ENCODE measurements around the gene DDX41. TPM values are rescaled to one million over a fixed set of nuclear protein-coding genes. Genes with fewer than 3 reads are reported as not detected.

Gene DDX41
- total RNA-seq, 1 donor from 2014 or later: 125 TPM

DNA sequence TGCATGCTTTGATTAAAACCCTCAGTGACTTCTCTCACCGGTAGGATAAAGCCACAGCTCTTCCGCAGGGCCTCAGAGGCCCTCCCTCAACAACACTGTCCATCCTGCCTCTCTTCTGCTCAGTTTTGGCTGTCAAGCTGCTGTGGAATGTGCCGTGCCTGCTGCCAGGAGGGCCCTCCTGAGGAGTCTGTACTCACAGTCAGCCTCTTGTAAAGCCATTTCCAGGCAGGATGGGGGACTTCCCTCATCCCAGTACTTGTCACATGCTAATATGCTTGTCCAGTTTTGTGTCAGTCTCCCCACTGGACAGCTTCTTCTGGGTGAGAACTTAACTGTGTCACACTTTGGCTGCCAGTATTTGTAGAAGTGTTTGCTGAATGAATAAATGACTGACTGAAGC, 13.9 kb upstream of the DDX41 start:
- intact Hi-C loops (cut with DNase I): no loop called here
- no peak for DNase-seq (ENCODE audit: extremely low spot score in 2 of 2)
- TF ChIP-seq, protein P1, sequence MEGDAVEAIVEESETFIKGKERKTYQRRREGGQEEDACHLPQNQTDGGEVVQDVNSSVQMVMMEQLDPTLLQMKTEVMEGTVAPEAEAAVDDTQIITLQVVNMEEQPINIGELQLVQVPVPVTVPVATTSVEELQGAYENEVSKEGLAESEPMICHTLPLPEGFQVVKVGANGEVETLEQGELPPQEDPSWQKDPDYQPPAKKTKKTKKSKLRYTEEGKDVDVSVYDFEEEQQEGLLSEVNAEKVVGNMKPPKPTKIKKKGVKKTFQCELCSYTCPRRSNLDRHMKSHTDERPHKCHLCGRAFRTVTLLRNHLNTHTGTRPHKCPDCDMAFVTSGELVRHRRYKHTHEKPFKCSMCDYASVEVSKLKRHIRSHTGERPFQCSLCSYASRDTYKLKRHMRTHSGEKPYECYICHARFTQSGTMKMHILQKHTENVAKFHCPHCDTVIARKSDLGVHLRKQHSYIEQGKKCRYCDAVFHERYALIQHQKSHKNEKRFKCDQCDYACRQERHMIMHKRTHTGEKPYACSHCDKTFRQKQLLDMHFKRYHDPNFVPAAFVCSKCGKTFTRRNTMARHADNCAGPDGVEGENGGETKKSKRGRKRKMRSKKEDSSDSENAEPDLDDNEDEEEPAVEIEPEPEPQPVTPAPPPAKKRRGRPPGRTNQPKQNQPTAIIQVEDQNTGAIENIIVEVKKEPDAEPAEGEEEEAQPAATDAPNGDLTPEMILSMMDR (IDR thresholded peaks at IDR 0.05): no peak
- no peak for TF ChIP-seq POLR2AphosphoS5 (IDR thresholded peaks at IDR 0.05; ENCODE audit: insufficient read depth in 1 of 2, low read depth in 1 of 2)
- no peak for TF ChIP-seq POLR2A (IDR thresholded peaks at IDR 0.05)
- H3K4me3 ChIP-seq: no peak overlapping the region
- H3K27me3 ChIP-seq: no peaks in the 10 kb centered on the region
- peaks cover 9% of the 10 kb centered on the region for H3K4me1 ChIP-seq
- H3K36me3 ChIP-seq: peaks cover 0 to 73% of the 10 kb centered on the region in 2 donors
- H3K9me3 ChIP-seq: no peaks in the 10 kb centered on the region
- H3K27ac ChIP-seq: no peak overlapping the region

DNA sequence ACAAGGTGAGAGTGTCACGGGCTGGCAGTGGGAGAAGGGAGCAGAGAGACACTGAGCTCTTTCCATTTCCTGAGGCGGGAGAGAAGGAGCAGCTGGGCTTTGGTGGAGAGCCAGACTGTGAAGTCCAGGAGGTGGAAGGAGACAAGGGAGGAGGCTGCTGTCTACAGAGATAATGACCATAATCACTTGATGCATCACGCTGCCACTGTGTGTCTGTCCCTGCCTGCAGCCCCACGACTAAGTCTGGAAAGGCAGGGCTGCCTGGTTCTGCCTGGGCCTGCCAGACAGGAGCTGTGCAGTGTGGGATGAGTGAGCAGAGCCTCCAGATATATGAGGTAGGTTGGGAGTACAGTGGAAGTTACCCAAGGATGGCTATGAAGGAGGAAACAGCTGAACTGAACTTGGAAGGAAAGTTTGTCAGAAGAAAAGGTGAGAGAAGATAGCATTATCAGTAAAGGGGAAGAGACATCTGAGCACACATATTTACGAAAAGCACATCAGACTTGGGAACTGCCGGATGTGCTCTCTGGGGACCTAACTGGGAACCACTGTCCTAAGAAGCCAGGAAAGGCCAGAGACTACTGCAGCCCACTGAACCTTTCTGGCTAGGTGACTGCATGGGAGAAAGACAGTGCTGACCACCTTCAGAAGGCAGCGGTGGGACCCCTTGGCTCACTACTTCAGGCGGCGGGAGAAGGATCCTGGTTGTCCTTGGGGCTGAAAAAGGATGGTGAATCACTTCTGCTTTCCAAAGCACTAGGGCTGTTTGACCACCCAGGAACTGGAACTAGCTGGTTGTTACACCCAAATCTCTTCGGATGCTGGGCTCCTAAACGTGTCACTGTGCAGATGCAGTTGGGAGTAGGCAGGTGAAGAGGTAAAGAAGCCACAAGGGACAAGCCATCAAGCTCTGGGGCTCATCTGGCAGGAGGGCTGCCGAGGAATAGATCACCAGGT, 12.8 kb upstream of the DDX41 start:
- no peaks in the 10 kb centered on the region for H3K27me3 ChIP-seq
- no peaks in the 10 kb centered on the region for H3K9me3 ChIP-seq
- intact Hi-C loops (cut with DNase I): no loop called here
- H3K36me3 ChIP-seq: peaks cover 0 to 74% of the 10 kb centered on the region in 2 donors
- TF ChIP-seq POLR2A (IDR thresholded peaks at IDR 0.05) (no peak), POLR2AphosphoS5 (IDR thresholded peaks at IDR 0.05; ENCODE audit: insufficient read depth in 1 of 2, low read depth in 1 of 2) (no peak)
- TF ChIP-seq, protein P1 (IDR thresholded peaks at IDR 0.05): no peak
- H3K4me3 ChIP-seq: no peak overlapping the region
- no peak for DNase-seq (ENCODE audit: extremely low spot score in 2 of 2)
- no peak overlapping the region for H3K27ac ChIP-seq
- peaks cover 9% of the 10 kb centered on the region for H3K4me1 ChIP-seq

DNA sequence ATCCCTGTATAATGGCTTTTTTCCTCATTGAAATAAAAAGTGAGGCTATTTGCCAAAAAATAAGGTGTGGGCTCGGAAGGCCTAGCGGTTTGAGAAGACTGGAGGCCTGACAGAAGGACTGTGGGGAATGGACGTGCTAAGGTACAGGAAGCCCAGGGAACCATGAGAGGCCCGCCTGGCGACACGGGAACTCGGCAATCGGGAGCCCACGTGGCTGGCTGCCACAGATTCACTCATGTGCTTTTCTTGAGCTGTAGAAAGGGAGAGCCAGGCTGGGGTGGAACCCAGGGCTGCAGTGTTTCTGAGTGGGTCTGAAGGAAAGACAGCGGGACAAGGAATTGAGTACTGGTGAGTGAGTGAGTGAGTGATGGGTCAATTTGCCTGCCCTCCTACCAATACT, 11.9 kb upstream of the DDX41 start:
- intact Hi-C loops (cut with DNase I): no loop called here
- H3K9me3 ChIP-seq: no peaks in the 10 kb centered on the region
- H3K36me3 ChIP-seq: peaks cover 0 to 73% of the 10 kb centered on the region in 2 donors
- TF ChIP-seq POLR2A (IDR thresholded peaks at IDR 0.05) (no peak), POLR2AphosphoS5 (IDR thresholded peaks at IDR 0.05; ENCODE audit: insufficient read depth in 1 of 2, low read depth in 1 of 2) (no peak)
- H3K27ac ChIP-seq: no peak overlapping the region
- no peak for DNase-seq (ENCODE audit: extremely low spot score in 2 of 2)
- peaks cover 9% of the 10 kb centered on the region for H3K4me1 ChIP-seq
- no peak overlapping the region for H3K4me3 ChIP-seq
- no peaks in the 10 kb centered on the region for H3K27me3 ChIP-seq

DNA sequence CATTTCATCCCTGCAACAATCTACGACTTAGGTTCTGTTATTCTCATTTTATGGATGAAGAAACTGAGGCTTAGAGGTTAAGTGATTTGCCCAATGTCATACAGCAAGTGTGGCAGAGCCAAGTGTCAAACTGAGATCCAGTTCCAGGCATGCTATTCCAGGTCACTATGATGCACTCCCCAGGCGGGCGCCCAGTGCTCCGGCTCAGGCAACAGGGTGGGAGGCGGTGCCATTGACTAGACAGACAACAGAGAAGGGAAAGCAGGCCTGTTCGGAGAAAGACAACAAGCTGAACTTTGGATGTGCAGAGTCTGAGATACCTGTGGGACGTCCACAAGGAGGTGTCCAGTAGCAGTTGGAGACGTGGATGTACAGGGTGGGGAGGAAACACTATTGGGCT, 10.8 kb upstream of the DDX41 start:
- peaks cover 9% of the 10 kb centered on the region for H3K4me1 ChIP-seq
- no peak overlapping the region for H3K27ac ChIP-seq
- intact Hi-C loops (cut with DNase I): no loop called here

DNA sequence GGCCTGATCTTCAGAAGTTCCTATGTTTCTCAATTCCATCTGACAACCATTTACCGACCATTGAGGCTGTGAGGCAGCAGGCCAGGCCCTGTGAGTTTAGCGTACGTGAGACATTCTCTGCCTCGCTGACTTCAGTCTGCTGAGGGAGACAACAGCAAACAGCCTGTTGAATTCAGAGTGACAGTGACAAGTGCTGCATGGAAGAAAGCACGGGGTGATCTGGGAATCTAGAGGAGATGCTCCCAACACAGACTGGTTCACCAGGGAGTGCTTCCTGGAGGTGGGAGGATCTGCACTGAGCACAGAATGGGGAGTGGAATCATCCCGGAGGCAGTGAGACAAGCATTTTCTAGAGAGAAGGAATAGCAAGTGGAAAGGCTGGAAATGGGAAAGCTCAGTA, 10.0 kb upstream of the DDX41 start:
- Histone ChIP-seq H3K4me1 (peaks cover 9% of the 10 kb centered on the region), H3K27ac (no peak overlapping the region), H3K27me3 (no peaks in the 10 kb centered on the region), H3K36me3 (peaks cover 0 to 74% of the 10 kb centered on the region in 2 donors), H3K4me3 (no peak overlapping the region), H3K9me3 (no peaks in the 10 kb centered on the region)
- intact Hi-C loops (cut with DNase I): no loop called here
- DNase-seq (ENCODE audit: extremely low spot score in 2 of 2): no peak
- TF ChIP-seq POLR2AphosphoS5 (IDR thresholded peaks at IDR 0.05; ENCODE audit: insufficient read depth in 1 of 2, low read depth in 1 of 2) (no peak), POLR2A (IDR thresholded peaks at IDR 0.05) (no peak)
- TF ChIP-seq, protein P1 (IDR thresholded peaks at IDR 0.05): no peak

More for the DNA sequence above, 10.8 kb upstream of the DDX41 start:
- Histone ChIP-seq H3K27me3 (no peaks in the 10 kb centered on the region), H3K9me3 (no peaks in the 10 kb centered on the region), H3K4me3 (no peak overlapping the region), H3K36me3 (peaks cover 0 to 70% of the 10 kb centered on the region in 2 donors)
- no peak for DNase-seq (ENCODE audit: extremely low spot score in 2 of 2)
- TF ChIP-seq POLR2A (IDR thresholded peaks at IDR 0.05) (no peak), POLR2AphosphoS5 (IDR thresholded peaks at IDR 0.05; ENCODE audit: insufficient read depth in 1 of 2, low read depth in 1 of 2) (no peak)
- TF ChIP-seq, protein P1 (IDR thresholded peaks at IDR 0.05): no peak

All from vagina (tissue), 2 donors.